IPS-15b (cell line): Measurements from ENCODE around the gene TMOD3.
"Not testable (repeated sequence)": the region's sequence is repeated elsewhere in the genome, so short reads cannot be mapped to it uniquely, and the experiment has no call there.

Source experiments
- H3K27me3 ChIP-seq: one replicate; pipeline ENCODE4 v1.6.1; 2013; ENCODE audit warnings: low read length; ENCODE audit not compliant: control insufficient read depth, insufficient read depth
- H3K36me3 ChIP-seq: one replicate; pipeline ENCODE4 v1.6.1; 2013; ENCODE audit warnings: low read length; ENCODE audit not compliant: control insufficient read depth, insufficient read depth
- H3K4me1 ChIP-seq: one replicate; pipeline ENCODE4 v1.6.1; 2013; ENCODE audit warnings: mild to moderate bottlenecking, low read length; ENCODE audit not compliant: control insufficient read depth, insufficient read depth
- H3K4me3 ChIP-seq: one replicate; pipeline ENCODE4 v1.5.1; 2013; ENCODE audit warnings: low read depth, low read length
- H3K9ac ChIP-seq: one replicate; pipeline ENCODE4 v1.6.1; 2013; ENCODE audit warnings: low read depth, mild to moderate bottlenecking, low read length
- H3K9me3 ChIP-seq: one replicate; pipeline ENCODE4 v1.6.1; 2013; ENCODE audit warnings: mild to moderate bottlenecking, low read length; ENCODE audit not compliant: control insufficient read depth, insufficient read depth

Gene TMOD3

DNA sequence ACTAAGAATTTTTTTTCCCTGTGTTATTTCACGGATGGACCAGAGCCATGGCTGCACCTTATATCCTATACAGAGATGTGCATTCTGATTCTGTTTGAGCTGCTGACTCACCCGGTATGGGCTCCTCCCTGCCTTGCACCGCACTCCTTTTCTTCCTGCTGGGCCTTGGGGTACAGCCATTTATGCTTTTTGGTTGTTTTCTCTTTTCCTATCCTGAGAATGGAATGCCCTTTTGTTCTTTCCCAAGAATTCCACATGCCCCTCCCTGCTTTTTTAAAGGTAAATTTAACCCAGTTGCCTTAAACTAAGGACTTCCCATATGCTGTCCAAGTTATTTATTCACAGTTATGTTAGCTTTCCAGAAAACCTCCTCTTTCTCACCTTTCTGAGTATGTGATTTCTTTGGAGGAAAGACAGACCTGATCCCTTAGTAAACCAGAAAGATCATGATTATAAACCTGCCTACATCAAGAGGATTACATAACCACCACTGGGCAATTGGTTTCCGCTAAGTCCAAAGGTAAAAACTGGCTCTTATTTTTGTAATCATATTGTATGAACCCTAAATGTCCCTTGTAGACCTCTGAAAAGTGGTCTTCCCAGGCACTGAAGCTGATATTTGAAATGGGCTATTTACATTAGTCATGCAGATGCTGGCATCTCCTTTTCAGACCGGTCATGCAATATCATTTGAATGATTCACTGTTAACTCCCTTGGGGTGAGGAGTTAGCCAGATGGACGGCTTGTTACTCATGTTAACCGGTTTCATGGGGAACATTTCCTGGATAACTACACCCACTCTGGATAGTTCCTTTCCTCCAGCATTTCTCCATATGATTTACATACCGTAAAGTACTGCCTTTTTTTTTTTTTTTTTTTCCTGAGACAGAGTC is 45.5 kb downstream of the TMOD3 start:
- Histone ChIP-seq H3K4me3 (no peak overlapping the region), H3K27me3 (no peaks in the 10 kb centered on the region), H3K9ac (no peak overlapping the region), H3K36me3 (no peaks in the 10 kb centered on the region), H3K9me3 (no peaks in the 10 kb centered on the region), H3K4me1 (no peaks in the 10 kb centered on the region)

- Histone ChIP-seq H3K36me3 (no peaks in the 10 kb centered on the region), H3K27me3 (no peaks in the 10 kb centered on the region), H3K4me1 (no peaks in the 10 kb centered on the region), H3K9me3 (no peaks in the 10 kb centered on the region), H3K9ac (no peak overlapping the region), H3K4me3 (no peak overlapping the region)
These were observed 46.7 kb downstream of the TMOD3 start for GRCh38 chr15:51876169-51876568.

DNA sequence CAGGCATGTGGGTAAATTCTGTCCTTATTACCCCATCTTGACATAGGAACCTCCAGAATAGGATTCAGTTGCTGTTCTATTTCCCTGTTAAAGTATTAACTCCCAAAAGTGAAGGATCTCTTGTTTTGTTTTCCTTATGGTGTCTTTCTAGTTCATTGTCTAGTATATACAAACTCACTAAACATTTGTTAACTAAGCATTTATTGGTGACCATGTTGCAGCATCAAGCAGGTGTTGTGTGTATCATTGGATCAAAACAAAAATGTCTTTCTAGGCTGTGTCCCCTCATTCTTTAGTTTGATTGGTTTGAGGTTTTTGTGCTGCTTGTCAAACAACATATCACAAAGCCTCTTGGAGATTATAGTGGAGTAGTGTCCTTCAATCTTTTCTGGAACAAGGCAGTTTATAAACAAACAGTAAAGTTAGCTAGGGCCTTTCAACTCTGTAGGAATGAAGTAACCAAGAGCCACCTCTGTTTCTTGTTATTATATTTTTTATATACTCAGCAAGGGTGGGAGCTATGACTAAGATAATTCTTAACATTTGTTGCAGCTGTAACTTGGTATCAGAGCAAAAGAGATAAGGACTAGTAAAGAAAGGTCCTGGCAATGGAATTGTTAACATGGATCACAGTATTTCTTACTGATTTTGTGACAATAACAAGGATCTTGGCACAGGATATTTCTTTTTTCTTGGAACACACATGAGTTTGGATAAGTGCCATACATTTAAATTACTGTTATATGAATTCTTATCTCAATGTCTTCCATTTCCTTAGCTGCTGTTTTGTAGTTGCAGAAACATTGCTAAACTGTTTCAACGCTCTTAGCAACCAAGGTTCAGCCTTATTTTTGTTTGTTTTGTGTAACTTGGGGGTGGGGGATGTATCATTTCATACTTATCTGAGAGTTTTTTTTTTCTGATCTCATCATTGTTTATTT is 49.3 kb downstream of the TMOD3 start:
- no peak overlapping the region for H3K9ac ChIP-seq
- no peaks in the 10 kb centered on the region for H3K9me3 ChIP-seq
- no peaks in the 10 kb centered on the region for H3K4me1 ChIP-seq
- no peaks in the 10 kb centered on the region for H3K27me3 ChIP-seq
- H3K4me3 ChIP-seq = no peak overlapping the region
- no peaks in the 10 kb centered on the region for H3K36me3 ChIP-seq

DNA sequence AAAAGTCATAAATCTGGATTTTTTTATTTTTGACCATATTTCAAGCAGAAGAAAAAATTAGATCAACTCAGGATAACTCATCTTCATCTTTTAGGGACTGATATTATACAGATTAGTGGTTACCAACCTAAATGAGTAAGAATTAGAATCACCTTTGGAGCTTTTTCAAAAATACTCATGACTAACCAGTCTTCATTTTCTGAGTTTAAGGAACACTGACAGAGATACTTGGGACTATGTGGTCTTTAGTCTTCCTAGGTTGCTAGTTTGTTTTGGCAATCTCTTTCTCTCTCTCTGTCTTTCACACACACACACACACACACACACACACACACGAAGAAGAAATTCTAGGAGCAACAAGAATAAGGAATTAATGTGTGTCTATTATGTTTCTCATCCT is 50.1 kb downstream of the TMOD3 start:
- H3K27me3 ChIP-seq = no peaks in the 10 kb centered on the region
- H3K9me3 ChIP-seq = no peaks in the 10 kb centered on the region
- no peak overlapping the region for H3K4me3 ChIP-seq
- no peak overlapping the region for H3K9ac ChIP-seq
- H3K4me1 ChIP-seq = no peaks in the 10 kb centered on the region
- H3K36me3 ChIP-seq = no peaks in the 10 kb centered on the region

DNA sequence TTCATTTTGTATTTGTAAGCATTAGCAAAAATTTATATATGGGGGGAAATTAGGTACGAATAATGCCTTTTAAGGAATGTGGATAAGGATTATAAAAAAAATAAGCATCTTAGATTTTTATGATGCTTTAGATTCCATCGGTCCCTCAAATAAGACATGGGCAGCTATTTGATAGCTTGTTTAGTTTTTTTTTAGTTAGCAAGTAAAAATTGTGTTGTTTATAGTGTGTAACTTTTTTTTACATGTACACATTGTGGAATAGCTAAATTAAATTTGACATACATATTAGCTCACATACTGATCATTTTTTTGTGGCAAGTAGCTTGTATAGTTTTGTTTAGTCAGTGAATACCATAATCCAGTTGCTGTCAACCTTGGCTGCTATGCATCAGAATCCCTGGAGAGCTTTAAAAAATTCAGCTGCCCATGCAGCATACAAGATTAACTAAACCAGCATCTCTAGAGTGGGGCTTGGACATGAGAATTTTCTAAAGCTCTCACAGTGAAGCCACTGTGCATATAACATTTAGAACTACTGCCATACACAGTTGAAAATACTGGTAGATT is 53.9 kb downstream of the TMOD3 start:
- Histone ChIP-seq H3K9ac (no peak overlapping the region), H3K4me1 (no peaks in the 10 kb centered on the region), H3K4me3 (no peak overlapping the region), H3K36me3 (no peaks in the 10 kb centered on the region), H3K27me3 (no peaks in the 10 kb centered on the region), H3K9me3 (no peaks in the 10 kb centered on the region)

DNA sequence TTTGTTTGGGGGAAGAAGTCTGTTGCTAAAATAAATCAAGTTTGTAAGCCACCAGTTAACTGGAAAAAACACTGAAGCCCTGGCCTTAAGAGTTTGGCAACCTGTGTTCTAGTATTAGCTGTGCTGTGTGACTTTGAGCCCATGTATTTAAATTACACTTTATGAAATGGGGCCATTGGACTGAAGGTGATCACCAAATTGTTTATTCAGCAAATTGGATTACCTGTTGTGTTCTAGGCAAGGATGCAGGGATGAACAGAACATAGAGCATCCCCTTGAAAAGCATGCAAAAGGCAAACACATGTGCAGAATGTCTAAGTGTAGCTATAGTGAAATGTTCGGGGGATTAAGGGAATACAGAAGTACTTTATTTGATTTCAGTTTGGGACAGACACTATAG is 54.6 kb downstream of the TMOD3 start:
- Histone ChIP-seq H3K4me1 (no peaks in the 10 kb centered on the region), H3K27me3 (no peaks in the 10 kb centered on the region), H3K4me3 (no peak overlapping the region), H3K9ac (no peak overlapping the region), H3K36me3 (no peaks in the 10 kb centered on the region), H3K9me3 (no peaks in the 10 kb centered on the region)

DNA sequence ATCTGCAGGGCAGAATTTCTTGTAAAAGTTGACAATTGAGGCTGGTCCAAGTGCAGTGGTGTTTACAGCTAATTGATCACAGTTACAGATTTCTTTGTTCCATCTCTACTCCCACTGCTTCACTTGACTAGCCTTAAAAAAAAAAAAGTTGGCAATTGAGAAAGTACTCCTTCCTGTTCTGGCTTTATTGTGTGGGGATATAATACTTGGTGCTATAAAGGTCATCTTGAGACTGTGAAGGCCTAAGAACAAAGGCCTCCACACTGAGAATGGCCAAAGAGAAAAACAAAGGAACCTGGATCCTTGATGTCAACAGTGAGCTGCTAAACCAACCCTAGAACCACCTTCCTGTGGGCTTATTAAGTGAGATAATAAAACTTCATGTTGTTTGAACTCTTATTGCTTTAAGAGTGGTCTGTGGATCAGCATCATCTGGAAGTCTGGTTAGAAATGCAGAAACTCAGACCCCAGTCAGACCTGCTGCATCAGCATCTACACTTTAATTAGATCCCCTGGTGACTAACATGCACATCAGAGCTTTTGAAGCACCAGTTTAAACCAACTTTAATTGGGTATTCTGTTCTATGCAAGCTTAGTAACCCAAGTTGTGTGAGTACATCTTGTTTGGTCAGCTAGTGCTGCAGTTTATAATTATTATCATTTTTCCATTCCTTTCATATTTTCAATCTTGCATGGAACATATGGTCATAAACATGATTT is 55.2 kb downstream of the TMOD3 start:
- no peaks in the 10 kb centered on the region for H3K27me3 ChIP-seq
- H3K4me3 ChIP-seq = no peak overlapping the region
- H3K36me3 ChIP-seq = no peaks in the 10 kb centered on the region
- no peaks in the 10 kb centered on the region for H3K9me3 ChIP-seq
- no peak overlapping the region for H3K9ac ChIP-seq
- H3K4me1 ChIP-seq = no peaks in the 10 kb centered on the region

DNA sequence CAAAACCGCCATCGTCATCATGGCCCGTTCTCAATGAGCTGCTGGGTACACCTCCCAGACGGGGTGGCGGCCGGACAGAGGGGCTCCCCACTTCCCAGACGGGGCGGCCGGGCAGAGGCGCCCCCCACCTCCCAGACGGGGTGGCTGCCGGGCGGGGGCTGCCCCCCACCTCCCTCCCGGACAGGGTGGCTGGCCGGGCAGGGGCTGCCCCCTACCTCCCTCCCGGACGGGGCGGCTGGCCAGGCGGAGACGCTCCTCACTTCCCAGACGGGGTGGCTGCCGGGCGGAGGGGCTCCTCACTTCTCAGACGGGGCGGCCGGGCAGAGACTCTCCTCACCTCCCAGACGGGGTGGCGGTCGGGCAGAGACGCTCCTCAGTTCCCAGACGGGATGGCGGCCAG is 56.3 kb downstream of the TMOD3 start:
- H3K9ac ChIP-seq, H3K27me3 ChIP-seq, H3K36me3 ChIP-seq, H3K4me1 ChIP-seq, H3K4me3 ChIP-seq, H3K9me3 ChIP-seq: not testable (repeated sequence)

DNA sequence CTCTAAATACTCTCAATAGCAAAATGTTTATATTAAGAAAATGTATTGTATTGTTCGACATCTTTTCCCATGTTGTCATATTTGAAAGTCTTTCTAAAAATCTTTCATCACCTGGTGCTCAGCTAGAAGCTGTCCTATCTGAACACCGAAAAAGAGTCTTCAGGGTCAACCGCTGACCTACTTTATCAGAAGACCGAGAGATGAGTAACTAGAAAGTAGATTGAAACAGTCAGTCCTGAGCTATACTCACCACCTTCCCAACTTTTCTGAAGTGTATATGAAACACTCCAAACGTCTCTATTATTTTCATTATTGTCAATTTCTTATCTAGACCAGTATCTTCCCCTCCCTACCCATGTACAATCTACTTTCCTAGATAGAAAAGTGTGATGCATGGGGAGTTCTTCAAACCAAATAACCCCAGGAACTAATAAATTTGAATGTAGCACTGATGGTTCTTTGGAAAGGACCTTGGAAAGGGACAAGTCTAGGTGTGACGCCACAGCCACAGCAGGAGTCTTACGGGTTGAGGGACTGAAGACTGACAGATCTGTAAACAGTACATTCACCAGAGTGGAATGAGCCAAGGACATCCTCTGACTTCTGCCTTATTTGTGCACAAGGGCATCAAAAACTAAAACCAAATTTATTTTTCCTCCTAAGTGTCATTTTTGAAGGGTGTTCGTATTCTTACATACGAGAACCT is 58.6 kb downstream of the TMOD3 start:
- Histone ChIP-seq H3K9ac (no peak overlapping the region), H3K4me1 (no peaks in the 10 kb centered on the region), H3K9me3 (no peaks in the 10 kb centered on the region), H3K36me3 (no peaks in the 10 kb centered on the region), H3K4me3 (no peak overlapping the region), H3K27me3 (no peaks in the 10 kb centered on the region)

GRCh38 chr15:51888593-51889195 is 59.2 kb downstream of the TMOD3 start:
- Histone ChIP-seq H3K9me3 (no peaks in the 10 kb centered on the region), H3K36me3 (no peaks in the 10 kb centered on the region), H3K27me3 (no peaks in the 10 kb centered on the region), H3K9ac (no peak overlapping the region), H3K4me1 (no peaks in the 10 kb centered on the region), H3K4me3 (no peak overlapping the region)
